Endothelial cell of umbilical vein (primary cell): Measurements from ENCODE around the gene RBM26. TPM values are rescaled to one million over a fixed set of nuclear protein-coding genes. Genes with fewer than 3 reads are reported as not detected.
A peak's percentile ranks its signal among the peaks of the same experiment; 100 is the strongest.

Experiments used
- BruUV-seq: library from RNA; stranded (reverse); fragments of 400-500 nt; replicated peaks from 2 replicates; lab custom pipeline; 2021; lab: Mats Ljungman, UMichigan
- CTCF ChIA-PET: fragments of 300-600, 350-600 bp; sonication (Branson Sonifier 250); formaldehyde crosslinking; loops from one replicate; lab custom pipeline; 2021; ENCODE audit warnings: antibody characterized with exemption, inconsistent platforms; lab: Charles Lee
- POLR2A ChIA-PET: fragments of 300-600, 350-600 bp; sonication (Branson Sonifier 250); formaldehyde crosslinking; loops from one replicate; lab custom pipeline; 2021; ENCODE audit warnings: antibody characterized with exemption, inconsistent platforms; lab: Charles Lee
- DNase-seq: peaks from one replicate; pipeline ENCODE4 v3.0.0-alpha.2; 2011; ENCODE audit warnings: low read depth, low spot score
- FAIRE-seq: peaks from 2 replicates; lab custom pipeline; 2011; peaks lifted over from hg19 to GRCh38; lab: Jason Lieb, UNC
- H2AFZ ChIP-seq: 2 replicates; pipeline ENCODE4 v1.6.0; 2012; ENCODE audit warnings: low read depth, low read length, control low read depth, inconsistent platforms
- H3K27ac ChIP-seq: 2 replicates; pipeline ENCODE4 v1.5.1; 2011; ENCODE audit warnings: low read depth, mild to moderate bottlenecking, control low read depth, low read length, moderate library complexity; ENCODE audit not compliant: insufficient read depth
- H3K27me3 ChIP-seq, 2 experiments: 2 replicates each; pipeline versions ENCODE4 v1.6.0 to v1.6.1; 2011; ENCODE audit warnings: low read length in 2 of 2, mixed read lengths in 1 of 2; ENCODE audit not compliant: control insufficient read depth in 2 of 2, insufficient read depth in 2 of 2
- H3K36me3 ChIP-seq, 2 experiments: 2 replicates in 1 of 2; 3 replicates in 1 of 2; pipeline ENCODE4 v1.5.1; 2011; ENCODE audit warnings: low read length in 2 of 2, mild to moderate bottlenecking in 1 of 2, moderate library complexity in 1 of 2; ENCODE audit not compliant: control insufficient read depth in 2 of 2, insufficient read depth in 2 of 2; ENCODE audit errors: extremely low read depth in 1 of 2
- H3K4me1 ChIP-seq: 3 replicates; pipeline ENCODE4 v1.5.1; 2011; ENCODE audit warnings: mild to moderate bottlenecking, low read length; ENCODE audit not compliant: control insufficient read depth, insufficient read depth; ENCODE audit errors: extremely low read depth
- H3K4me2 ChIP-seq: 2 replicates; pipeline ENCODE4 v1.6.1; 2011; ENCODE audit warnings: low read length, control low read depth, mixed read lengths; ENCODE audit not compliant: insufficient read depth
- H3K4me3 ChIP-seq, 3 experiments: fragments of 200-600 bp in 1 of 3; sonication (generic), shearing (Covaris generic) in 1 of 3; replicated peaks in 1 of 3; 2 replicates each; pipeline ENCODE4 v1.5.1; 2011 to 2016; ENCODE audit warnings: control low read depth in 3 of 3, low read length in 3 of 3, mild to moderate bottlenecking in 2 of 3, inconsistent platforms in 1 of 3, low read depth in 1 of 3, moderate library complexity in 1 of 3; ENCODE audit not compliant: insufficient read depth in 1 of 3
- H3K79me2 ChIP-seq: 2 replicates; pipeline ENCODE4 v1.6.0; 2012; ENCODE audit warnings: low read length, inconsistent platforms; ENCODE audit not compliant: control insufficient read depth, insufficient read depth
- H3K9ac ChIP-seq: replicated peaks from 2 replicates; pipeline ENCODE3; 2011; ENCODE audit warnings: low read length, control low read depth; ENCODE audit not compliant: insufficient read depth; ENCODE audit errors: extremely low read depth
- H3K9me1 ChIP-seq: replicated peaks from 3 replicates; pipeline ENCODE4 v1.6.0; 2011; ENCODE audit warnings: mild to moderate bottlenecking, low read length; ENCODE audit not compliant: control insufficient read depth, insufficient read depth; ENCODE audit errors: extremely low read depth
- H3K9me3 ChIP-seq: replicated peaks from 2 replicates; pipeline ENCODE4 v1.5.1; 2012; ENCODE audit warnings: low read length, inconsistent platforms; ENCODE audit not compliant: control insufficient read depth, insufficient read depth
- H4K20me1 ChIP-seq: replicated peaks from 2 replicates; pipeline ENCODE3; 2011; ENCODE audit warnings: mild to moderate bottlenecking, low read length; ENCODE audit not compliant: control insufficient read depth, insufficient read depth; ENCODE audit errors: extremely low read depth
- CTCF ChIP-seq, 2 donors: IDR thresholded peaks; 1 replicate in 1 of 2; 2 replicates in 1 of 2; pipeline ENCODE4 v1.5.1; 2011; ENCODE audit warnings: low read length in 2 of 2, mild to moderate bottlenecking in 2 of 2, moderate library complexity in 2 of 2, control low read depth in 1 of 2, inconsistent platforms in 1 of 2, low read depth in 1 of 2; ENCODE audit not compliant: insufficient read depth in 1 of 2; ENCODE audit errors: extremely low read depth in 1 of 2
- EZH2 ChIP-seq: IDR thresholded peaks from 2 replicates; pipeline ENCODE4 v1.6.1; 2012; ENCODE audit warnings: borderline replicate concordance, low read depth, mild to moderate bottlenecking, moderate library complexity, low read length, inconsistent platforms; ENCODE audit not compliant: severe bottlenecking
- FOS ChIP-seq: IDR thresholded peaks from 2 replicates; pipeline ENCODE4 v1.6.1; 2011; ENCODE audit warnings: mild to moderate bottlenecking, low read length, moderate library complexity, borderline replicate concordance; ENCODE audit not compliant: insufficient read depth
- GATA2 ChIP-seq: IDR thresholded peaks from 2 replicates; pipeline ENCODE4 v1.7.0; 2011; ENCODE audit warnings: low read depth, mild to moderate bottlenecking, moderate library complexity, mixed read lengths, low read length; ENCODE audit not compliant: insufficient read length, insufficient read depth
- JUN ChIP-seq: IDR thresholded peaks from 2 replicates; pipeline ENCODE4 v1.6.1; 2011; ENCODE audit warnings: borderline replicate concordance, low read depth; ENCODE audit not compliant: insufficient read length, insufficient read depth
- MAX ChIP-seq: IDR thresholded peaks from 2 replicates; pipeline ENCODE4 v1.6.1; 2011; ENCODE audit not compliant: insufficient read depth, insufficient read length
- MYC ChIP-seq: IDR thresholded peaks from one replicate; pipeline ENCODE4 v1.6.1; 2011; ENCODE audit warnings: mild to moderate bottlenecking, low read depth, low read length
- POLR2A ChIP-seq: IDR thresholded peaks from 2 replicates; pipeline ENCODE4 v1.6.1; 2012; ENCODE audit warnings: low read depth, mild to moderate bottlenecking, control low read depth, low read length
- POLR2AphosphoS5 ChIP-seq: IDR thresholded peaks from 2 replicates; pipeline ENCODE4 v1.6.1; 2012; ENCODE audit warnings: low read depth, mild to moderate bottlenecking, control low read depth, low read length, moderate library complexity; ENCODE audit not compliant: insufficient read depth
- dilution Hi-C: fragments of 300-500 bp; cut with MboI; formaldehyde crosslinking; loops from one replicate; pipeline ENCODE4 v1.15.0; 2019; ENCODE audit warnings: low sequenced_read_pairs; ENCODE audit not compliant: extremely low pct_ligation_motif_present
- intact Hi-C: fragments of 100-400 bp; cut with micrococcal nuclease; formaldehyde crosslinking; loops from one replicate; pipeline ENCODE4 v1.10.0; 2022
- polyA plus RNA-seq, 4 experiments: library from polyadenylated mRNA; depleted of rRNA in 3 of 4; stranded (reverse) in 3 of 4; unstranded in 1 of 4; fragments of >200 nt; gene quantifications; 2 replicates each; pipeline versions ENCODE4 v1.2.1 to v1.2.3, GENCODE V29; 2011 to 2012; ENCODE audit warnings: missing spikeins in 1 of 4
- total RNA-seq: library from RNA; stranded (reverse); gene quantifications from 2 replicates; pipeline ENCODE4 v1.2.3, GENCODE V29; 2021

Gene RBM26
- total and polyA plus RNA-seq, 2 donors (not counting 3 experiments of a cell fraction or from before 2014, with no cell fraction given), result 14.8 to 54.3 TPM

GRCh38 chr13:79423801-79424642 is 18.0 kb upstream of the RBM26 start:
- Histone ChIP-seq H3K9me3 (no peaks in the 10 kb centered on the region), H3K27me3 (no peaks in the 10 kb centered on the region), H3K9ac (no peak overlapping the region), H3K36me3 (no peaks in the 10 kb centered on the region), H4K20me1 (no peaks in the 10 kb centered on the region), H3K9me1 (no peaks in the 10 kb centered on the region), H3K4me1 (no peaks in the 10 kb centered on the region), H3K27ac (no peak overlapping the region), H3K4me3 (no peak overlapping the region), H3K4me2 (no peak overlapping the region), H3K79me2 (no peaks in the 10 kb centered on the region), H2AFZ (no peak overlapping the region)
- DNase-seq, result peak; percentile 53
- no peak for TF ChIP-seq EZH2
- TF ChIP-seq POLR2AphosphoS5, result no peak
- TF ChIP-seq MYC, result no peak
- no peak for TF ChIP-seq JUN
- TF ChIP-seq FOS, result no peak
- TF ChIP-seq POLR2A, result no peak
- no peak for TF ChIP-seq MAX
- TF ChIP-seq CTCF (IDR thresholded peaks at IDR 0.05; ENCODE audit: extremely low read depth in 1 of 2, insufficient read depth in 1 of 2, low read depth in 1 of 2, low read length in 2 of 2), result peak; percentile 30 to 39
- TF ChIP-seq GATA2, result no peak
- intact Hi-C loops, result loop anchor here (1.0 kb wide), 2 partner anchors 57 to 117 kb away; partner anchors contain the start of gene NDFIP2
- no TSS peak for BruUV-seq
- dilution Hi-C loops, result no loop called here
- FAIRE-seq, result peak; percentile 64
- CTCF ChIA-PET, result interaction anchor here (0.6 to 5.2 kb wide), 70 partner anchors 9 to 1906 kb away, joined by 3 to 815 read pairs (median 6); partner anchors contain the start of genes NDFIP2, RBM26 and SPRY2
- POLR2A ChIA-PET, result interaction anchor here (0.7 to 1.5 kb wide), 2 partner anchors 57 to 116 kb away, joined by 4 to 6 read pairs; partner anchors contain the start of gene NDFIP2
